ENCODE results near the gene CMBL. TPM values are rescaled to one million over a fixed set of nuclear protein-coding genes. Genes with fewer than 3 reads are reported as not detected.

CMBL gene
- polyA plus RNA-seq, 3 donors = 0.39 to 5.4 TPM; not detected in 1

GRCh38 chr5:10317825-10318682 lies 10.4 kb upstream of the CMBL start:
- Mint-ChIP-seq H3K36me3 (no peaks in the 10 kb centered on the region), H3K27ac (no peak overlapping the region), H3K9me3 (peaks cover 0 to 2% (median 0%) of the 10 kb centered on the region in 7 donors), H3K27me3 (ENCODE audit: low read depth in 3 of 3) (peaks cover 0 to 6% (median 2%) of the 10 kb centered on the region in 3 donors), H3K4me3 (no peak overlapping the region), H3K4me1 (peaks cover 3% of the 10 kb centered on the region)
- Histone ChIP-seq H3K79me2 (ENCODE audit: insufficient read depth, low read length) (no peaks in the 10 kb centered on the region), H3K36me3 (replicated peaks in 1 of 2; ENCODE audit: control insufficient read depth in 1 of 2, insufficient read depth in 2 of 2, low read length in 2 of 2) (no peaks in the 10 kb centered on the region), H4K20me1 (ENCODE audit: insufficient read depth, low read length) (no peaks in the 10 kb centered on the region), H3K27me3 (ENCODE audit: control insufficient read depth in 2 of 2, insufficient read depth in 2 of 2, low read length in 2 of 2) (no peaks in the 10 kb centered on the region), H2AFZ (ENCODE audit: insufficient read depth, low read depth, low read length, poor library complexity, severe bottlenecking) (no peak overlapping the region), H3K9me3 (replicated peaks in 1 of 2; ENCODE audit: control insufficient read depth in 1 of 2, insufficient read depth in 1 of 2, low read length in 2 of 2) (no peaks in the 10 kb centered on the region), H3K4me1 (ENCODE audit: control insufficient read depth in 1 of 2, insufficient read depth in 2 of 2, low read length in 2 of 2) (no peaks in the 10 kb centered on the region), H3K4me2 (replicated peaks; ENCODE audit: extremely low read depth, low read length, poor library complexity, severe bottlenecking) (no peak overlapping the region), H3K9ac (ENCODE audit: insufficient read depth, low read length, poor library complexity, severe bottlenecking) (no peak overlapping the region), H3K4me3 (replicated peaks in 1 of 3; ENCODE audit: low read depth in 2 of 3, low read length in 3 of 3) (no peak overlapping the region), H3K27ac (ENCODE audit: low read depth in 1 of 2, low read length in 2 of 2) (no peak overlapping the region)
- intact Hi-C loops (cut with micrococcal nuclease) = no loop called here
- TF ChIP-seq CTCF (IDR thresholded peaks at IDR 0.05) = no peak
- WGBS (ENCODE audit: insufficient coverage) = 96% methylated on average over 3 of the region's 6 CpGs
- DNase-seq = no peak

GRCh38 chr5:10315824-10316509 lies 8.3 kb upstream of the CMBL start:
- intact Hi-C loops (cut with micrococcal nuclease) = no loop called here
- Mint-ChIP-seq H3K4me1 (peaks cover 12% of the 10 kb centered on the region), H3K9me3 (peaks cover 0 to 3% (median 0%) of the 10 kb centered on the region in 7 donors), H3K4me3 (no peak overlapping the region), H3K36me3 (no peaks in the 10 kb centered on the region), H3K27ac (no peak overlapping the region), H3K27me3 (ENCODE audit: low read depth in 3 of 3) (peaks cover 2 to 6% (median 2%) of the 10 kb centered on the region in 3 donors)
- Histone ChIP-seq H3K4me1 (ENCODE audit: control insufficient read depth in 1 of 2, insufficient read depth in 2 of 2, low read length in 2 of 2) (peaks cover 4 to 6% of the 10 kb centered on the region in 2 donors), H3K4me3 (replicated peaks in 1 of 3; ENCODE audit: low read depth in 2 of 3, low read length in 3 of 3) (no peak overlapping the region), H3K27ac (ENCODE audit: low read depth in 1 of 2, low read length in 2 of 2) (no peak overlapping the region), H3K79me2 (ENCODE audit: insufficient read depth, low read length) (no peaks in the 10 kb centered on the region), H3K9ac (ENCODE audit: insufficient read depth, low read length, poor library complexity, severe bottlenecking) (no peak overlapping the region), H3K9me3 (replicated peaks in 1 of 2; ENCODE audit: control insufficient read depth in 1 of 2, insufficient read depth in 1 of 2, low read length in 2 of 2) (no peaks in the 10 kb centered on the region), H3K27me3 (ENCODE audit: control insufficient read depth in 2 of 2, insufficient read depth in 2 of 2, low read length in 2 of 2) (no peaks in the 10 kb centered on the region), H3K4me2 (replicated peaks; ENCODE audit: extremely low read depth, low read length, poor library complexity, severe bottlenecking) (no peak overlapping the region), H3K36me3 (replicated peaks in 1 of 2; ENCODE audit: control insufficient read depth in 1 of 2, insufficient read depth in 2 of 2, low read length in 2 of 2) (no peaks in the 10 kb centered on the region), H4K20me1 (ENCODE audit: insufficient read depth, low read length) (no peaks in the 10 kb centered on the region), H2AFZ (ENCODE audit: insufficient read depth, low read depth, low read length, poor library complexity, severe bottlenecking) (no peak overlapping the region)
- no peak for TF ChIP-seq CTCF (IDR thresholded peaks at IDR 0.05)
- DNase-seq = no peak
- 97% methylated on average over 15 of the region's 15 CpGs for WGBS (ENCODE audit: insufficient coverage)
